HG02798 (cell line): ENCODE data around the gene EGFLAM.

Source experiments
- ATAC-seq: cut with Tn5 transposase; IDR thresholded peaks from one replicate; pipeline ENCODE4 v1.9.1; 2021; ENCODE audit warnings: mild to moderate bottlenecking; ENCODE audit not compliant: unreplicated experiment, poor library complexity

Gene EGFLAM

GRCh38 chr5:38441453-38442246 lies 183.3 kb downstream of the EGFLAM start:
- ATAC-seq = peak; percentile 99

DNA sequence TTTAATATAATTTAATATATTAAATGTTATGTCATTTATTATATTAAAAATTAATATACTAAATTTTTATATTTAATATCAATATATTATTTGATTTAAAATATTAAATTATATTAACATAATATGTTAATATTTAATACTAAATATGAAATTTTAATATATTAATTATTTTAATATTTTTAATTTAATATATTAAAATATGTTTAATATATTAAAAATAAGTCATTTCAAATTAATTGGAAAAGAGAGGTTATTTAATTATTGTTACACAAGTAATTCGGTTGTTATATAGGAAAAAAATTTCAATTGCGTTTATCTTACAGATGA lies 183.9 kb downstream of the EGFLAM start:
- ATAC-seq = no peak

GRCh38 chr5:38443390-38443789 lies 185.0 kb downstream of the EGFLAM start:
- no peak for ATAC-seq

DNA sequence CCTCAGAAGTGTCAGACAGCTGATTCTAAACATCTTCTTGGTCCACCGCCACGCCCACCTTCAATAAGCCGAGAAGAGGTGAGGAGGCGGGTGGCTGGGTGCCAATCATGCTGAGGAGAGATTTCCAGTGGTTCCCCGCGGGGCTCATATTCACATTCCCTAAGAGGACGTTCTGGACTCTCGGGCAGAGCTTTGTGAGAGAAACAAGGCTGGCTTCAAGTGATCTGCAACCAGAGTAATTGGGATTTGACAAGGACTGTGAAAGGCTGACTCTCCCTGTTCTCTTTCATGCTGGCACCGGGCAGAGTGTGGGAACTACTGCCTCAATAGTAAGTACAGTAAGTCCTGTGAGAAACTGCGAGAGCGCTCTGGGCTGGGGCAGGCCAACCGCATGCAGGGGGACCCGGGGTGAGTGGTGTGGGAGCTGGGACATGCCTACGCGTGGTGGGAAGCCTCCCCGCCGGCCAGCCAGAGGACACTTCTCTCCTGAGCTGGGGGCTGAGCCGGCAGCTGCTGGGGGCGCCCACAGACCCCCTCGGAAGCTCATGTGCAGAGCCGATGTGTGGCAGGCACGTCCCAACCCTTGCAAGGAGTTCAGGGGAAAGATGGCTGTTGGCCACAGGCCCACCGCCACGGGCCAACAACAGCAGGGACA lies 187.1 kb downstream of the EGFLAM start:
- ATAC-seq = no peak

DNA sequence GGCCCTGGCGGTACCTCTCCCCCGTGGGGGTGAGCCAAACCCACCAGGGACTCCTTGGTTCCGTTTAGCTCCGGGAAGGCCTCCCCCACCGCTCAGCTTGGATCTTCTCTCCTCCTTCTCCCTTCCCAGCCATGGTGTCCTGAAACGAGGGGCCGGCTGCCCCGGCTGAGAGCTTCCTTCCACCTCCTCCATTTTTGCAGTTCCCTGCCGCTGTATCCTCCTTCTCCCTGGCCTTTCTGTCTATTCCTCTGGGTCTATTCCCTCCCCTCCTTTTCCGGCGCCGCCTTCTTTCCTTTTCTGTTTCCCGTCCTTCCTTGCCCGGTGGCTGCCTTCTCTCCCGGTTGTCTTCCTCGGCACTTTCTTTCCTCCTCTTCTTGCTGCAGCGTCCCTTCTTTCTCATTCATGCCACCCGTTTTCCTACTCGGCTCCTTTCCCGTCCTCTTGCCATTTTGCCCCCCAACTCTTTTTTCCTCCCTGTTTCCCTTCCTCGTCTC lies 187.7 kb downstream of the EGFLAM start:
- no peak for ATAC-seq

DNA sequence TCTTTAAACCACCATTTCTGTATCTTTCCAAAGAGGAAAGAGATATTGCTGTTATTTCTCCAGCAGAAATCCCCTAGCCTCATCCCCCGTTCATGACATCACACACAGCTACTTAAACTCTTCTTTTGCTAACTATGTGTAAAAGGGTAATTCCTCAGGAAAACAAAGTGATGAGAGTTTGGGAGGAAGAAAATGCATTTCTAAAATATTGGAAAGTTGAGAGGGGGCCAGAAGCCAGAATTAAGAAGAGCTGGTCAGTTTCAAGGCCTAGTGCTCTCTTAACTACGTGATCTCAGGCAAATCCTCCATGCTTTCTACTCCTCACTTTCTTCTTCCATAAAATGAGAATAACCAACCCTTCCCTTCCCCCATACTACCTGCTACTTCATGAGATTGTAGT lies 188.7 kb downstream of the EGFLAM start:
- no peak for ATAC-seq

GRCh38 chr5:38447786-38448185 lies 189.4 kb downstream of the EGFLAM start:
- ATAC-seq = no peak

GRCh38 chr5:38448568-38449350 lies 190.4 kb downstream of the EGFLAM start:
- no peak for ATAC-seq

DNA sequence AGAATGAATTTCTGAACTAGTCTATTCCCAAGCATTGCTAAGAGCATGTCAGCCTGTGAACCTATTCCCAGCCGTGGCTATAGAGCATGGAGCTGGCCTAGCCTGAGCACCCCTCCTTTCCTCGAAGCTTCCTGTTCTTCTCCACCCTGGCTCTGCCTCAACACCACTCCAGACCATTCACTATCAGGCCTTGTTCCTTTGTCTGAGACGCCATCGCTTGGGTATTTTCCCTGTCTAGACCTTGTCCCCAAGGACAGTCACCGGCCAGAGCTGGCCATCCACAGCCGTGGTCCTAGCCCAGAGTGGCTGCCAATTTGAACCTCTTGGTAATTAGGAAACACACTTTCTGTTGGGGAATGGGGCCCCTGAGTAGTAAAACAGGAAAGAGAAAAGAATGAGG lies 192.3 kb downstream of the EGFLAM start:
- ATAC-seq = no peak

GRCh38 chr5:38451074-38451725 lies 192.8 kb downstream of the EGFLAM start:
- ATAC-seq = no peak

- ATAC-seq = no peak
Observed at GRCh38 chr5:38452201-38452600, 193.8 kb downstream of the EGFLAM start.

GRCh38 chr5:38453506-38453905 lies 195.1 kb downstream of the EGFLAM start:
- peak; percentile 98 for ATAC-seq

DNA sequence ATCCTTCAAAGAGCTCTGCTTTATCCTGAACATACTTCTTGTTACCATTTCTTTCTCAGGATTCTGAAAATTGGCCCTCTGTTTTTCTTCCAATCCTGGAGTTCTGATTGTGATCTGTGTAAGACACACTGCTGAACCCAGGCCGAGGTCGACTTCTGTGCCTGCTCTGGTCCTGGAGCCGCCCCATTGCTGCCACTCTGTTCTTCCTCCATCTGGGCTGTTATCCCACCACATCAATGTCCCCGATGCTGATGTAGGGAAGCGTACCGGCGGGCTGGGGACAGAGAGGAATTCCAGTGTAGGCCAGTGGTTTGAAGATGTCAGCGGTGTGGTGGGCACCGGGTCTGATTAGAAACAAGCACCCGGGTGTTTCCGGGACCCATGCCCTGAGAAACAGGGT lies 195.6 kb downstream of the EGFLAM start:
- ATAC-seq = no peak

- peak; percentile 36 for ATAC-seq
Observed at GRCh38 chr5:38455796-38456330, 197.5 kb downstream of the EGFLAM start.

- no peak for ATAC-seq
Observed at GRCh38 chr5:38456657-38457399, 198.5 kb downstream of the EGFLAM start.

- ATAC-seq = no peak
Observed at GRCh38 chr5:38458174-38458573, 199.8 kb downstream of the EGFLAM start.

GRCh38 chr5:38462976-38463633 lies 204.7 kb downstream of the EGFLAM start:
- ATAC-seq = no peak

DNA sequence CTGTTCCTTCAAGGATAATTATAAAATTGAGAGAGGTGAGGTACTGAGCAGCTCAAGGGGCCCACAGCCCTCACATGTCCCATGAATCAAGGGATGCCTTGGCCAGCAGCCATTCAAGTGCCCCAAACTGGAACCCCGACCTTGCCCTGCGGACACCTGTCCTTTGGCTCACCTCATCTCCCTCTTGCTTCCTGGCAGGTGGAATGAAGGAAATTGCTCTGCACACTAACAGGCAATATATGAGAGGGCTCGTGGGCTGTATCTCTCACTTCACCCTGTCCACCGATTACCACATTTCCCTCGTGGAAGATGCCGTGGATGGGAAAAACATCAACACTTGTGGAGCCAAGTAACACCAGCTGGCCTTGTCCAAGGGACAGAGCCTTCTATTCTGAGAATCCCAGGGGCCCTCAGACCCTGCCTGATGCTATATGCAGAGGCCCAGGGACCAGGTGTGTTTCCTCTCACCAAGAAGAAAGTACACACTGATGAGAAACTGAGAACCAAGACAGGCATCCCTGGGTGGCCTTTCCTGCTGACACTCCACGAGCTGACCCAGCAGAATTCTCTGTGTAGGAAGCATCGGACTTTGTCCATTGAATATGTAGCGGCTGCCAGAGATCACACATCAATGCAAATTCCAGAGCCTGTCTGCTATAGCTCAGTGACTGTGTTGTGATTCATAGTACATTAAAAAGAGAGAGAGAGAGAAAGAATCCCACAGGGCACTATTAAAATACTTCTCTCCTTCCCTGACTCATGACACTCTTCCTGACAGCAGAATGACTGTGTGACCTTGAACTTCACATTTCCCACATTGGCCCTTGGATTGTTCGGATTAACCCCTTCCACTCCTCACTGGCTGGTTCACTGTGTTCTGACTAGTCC lies 205.5 kb downstream of the EGFLAM start:
- no peak for ATAC-seq
